ENCODE data around the gene MBLAC2. TPM values are rescaled to one million over a fixed set of nuclear protein-coding genes. Genes with fewer than 3 reads are reported as not detected.

Gene MBLAC2
- 2.0 to 3.0 TPM (median 2.5 TPM) in 5 replicates for total RNA-seq (2022; extraction: Qiagen RNA extraction)

DNA sequence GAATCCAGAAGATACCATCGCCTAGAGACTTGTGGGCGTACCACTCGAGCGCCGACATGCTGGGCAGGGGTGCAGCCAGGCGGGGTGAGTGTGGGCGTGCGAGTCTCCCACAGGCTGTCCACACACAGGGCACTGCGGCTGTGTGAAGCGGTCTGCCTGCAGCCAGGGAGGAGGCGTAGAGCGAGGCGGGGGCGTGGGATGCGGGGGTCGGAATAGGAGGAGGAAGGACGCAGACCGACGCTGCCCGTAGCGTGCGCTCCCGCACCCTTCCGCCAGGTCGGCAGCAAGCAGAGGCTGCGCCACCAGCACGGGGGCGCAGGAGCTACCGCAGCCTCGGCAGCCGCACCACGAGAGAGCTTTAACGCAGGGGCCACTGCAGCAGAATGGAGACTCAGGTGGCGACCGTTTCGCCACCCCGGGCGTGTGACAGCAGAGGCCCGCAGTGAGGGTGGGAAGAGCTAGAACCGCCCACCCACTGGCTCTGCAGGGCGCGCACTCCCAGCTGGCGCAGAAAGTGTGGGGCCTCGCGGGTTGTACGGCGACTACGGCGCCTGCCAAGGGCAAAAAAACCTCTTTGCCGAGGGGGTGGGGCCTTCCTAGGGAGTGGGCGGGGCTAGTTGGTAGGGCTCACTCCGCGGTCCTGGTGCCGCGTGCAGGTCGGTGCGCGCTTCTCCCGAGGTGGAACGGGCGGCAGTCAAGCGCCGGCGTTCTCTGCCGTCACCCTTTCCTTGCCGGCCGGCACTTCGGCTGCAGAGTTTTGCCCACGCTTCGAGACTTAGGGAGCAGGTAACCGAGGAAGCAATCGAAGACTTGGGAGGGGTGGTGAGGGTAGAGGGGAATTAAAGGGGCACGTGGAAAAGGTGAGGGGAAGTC, at the start of gene MBLAC2, which contains the start of gene POLR3G:
Gene MBLAC2 (minus strand): TSS at position 537 of the 873 bp plus-strand sequence. CDS start 479 bp downstream, at position 58.
Gene POLR3G (plus strand): TSS at position 630 of the 873 bp plus-strand sequence. CDS start 10,704 bp downstream, outside the sequence.

DNA sequence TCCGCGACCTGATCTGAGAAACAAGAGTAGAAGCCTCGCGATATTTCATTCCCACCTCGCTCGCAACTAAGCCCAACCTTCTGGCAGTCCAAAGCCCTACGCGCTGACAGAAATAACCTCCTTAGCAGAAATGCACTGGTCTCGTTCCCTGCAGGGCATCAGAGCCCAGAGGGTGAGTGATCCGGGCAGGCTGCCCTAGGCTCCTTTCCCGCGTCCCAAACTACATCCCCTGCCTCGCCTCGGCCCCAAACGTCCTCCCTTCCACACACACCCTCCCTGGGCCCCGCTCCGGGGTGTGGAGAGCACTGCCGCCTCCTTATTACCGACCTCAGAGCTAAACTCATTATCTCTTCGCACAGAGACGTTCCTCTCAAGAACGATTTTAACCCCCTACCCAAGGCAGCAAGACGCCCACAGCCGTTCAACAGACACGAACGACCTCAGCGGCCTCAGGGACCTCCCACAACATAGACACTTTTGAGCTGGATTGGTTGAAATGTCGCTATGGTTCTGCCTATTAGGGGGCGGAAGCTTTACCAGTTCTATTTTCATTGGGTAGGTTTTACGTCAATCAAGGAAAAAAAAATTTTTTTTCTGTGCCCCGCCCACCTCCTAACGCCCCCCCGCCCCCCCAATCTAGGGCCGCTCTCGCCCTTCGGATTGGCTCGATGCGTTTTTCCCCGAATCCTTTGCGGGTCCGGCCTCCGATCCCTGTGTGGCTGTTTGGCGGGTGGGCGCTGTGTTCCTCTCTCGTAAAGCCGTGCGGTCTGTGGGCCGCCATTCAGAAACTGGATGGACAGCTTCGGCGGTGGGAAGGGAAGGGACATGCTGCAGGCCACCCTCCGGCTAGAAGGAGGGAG, 65.0 kb downstream of the MBLAC2 start, which contains the start of gene CETN3:
Gene CETN3 (minus strand): TSS at position 439 of the 860 bp plus-strand sequence. CDS start 95 bp downstream, at position 344.

Other genes starting within 250 kb of the MBLAC2 start
- gene CETN3, start 65.0 kb downstream of the MBLAC2 start, total RNA-seq (2022; extraction: Qiagen RNA extraction): 17.6 to 23.6 TPM (median 22.4 TPM) in 5 replicates
- gene POLR3G, start 93 bp upstream of the MBLAC2 start, total RNA-seq (2022; extraction: Qiagen RNA extraction): 12.7 to 19.8 TPM (median 15.8 TPM) in 5 replicates
- 7.6 to 14.1 TPM (median 10.6 TPM) in 5 replicates for gene LYSMD3, start 54.8 kb upstream of the MBLAC2 start, total RNA-seq (2022; extraction: Qiagen RNA extraction)
- gene ADGRV1, start 84.0 kb upstream of the MBLAC2 start, total RNA-seq (2022; extraction: Qiagen RNA extraction): 0.44 to 1.2 TPM (median 0.56 TPM) in 5 replicates

All from A549 treated with Hydrocortisone at 1 μM for 4 hours (cell line).